HepG2 (cell line): ENCODE measurements around the gene CFAP69. TPM values are rescaled to one million over a fixed set of nuclear protein-coding genes. Genes with fewer than 3 reads are reported as not detected.

Source experiments
- ATAC-seq: fragments of 200-7000 bp; cut with Tn5 transposase; 3 replicates; pipeline ENCODE4 v1.9.1; 2020; ENCODE audit warnings: mild to moderate bottlenecking, moderate library complexity
- BruUV-seq: library from RNA; stranded (reverse); fragments of 400-500 nt; replicated peaks from 2 replicates; lab custom pipeline; 2021; lab: Mats Ljungman, UMichigan
- CTCF ChIA-PET: fragments of 300-600 bp; formaldehyde crosslinking; extraction: SDS; loops from one replicate; lab custom pipeline; 2021; ENCODE audit warnings: low total read pairs, inconsistent platforms, low intra/inter-chr PET ratio; lab: Yijun Ruan, JAX
- POLR2A ChIA-PET: fragments of 350-600 bp; sonication (Branson Sonifier 250); formaldehyde crosslinking; loops from one replicate; lab custom pipeline; 2020; ENCODE audit warnings: antibody characterized with exemption, inconsistent platforms; lab: Yijun Ruan, JAX
- DNase-seq: peaks from one replicate; pipeline ENCODE4 v3.0.0-alpha.2; 2015; ENCODE audit warnings: low spot score
- FAIRE-seq: peaks from 3 replicates; lab custom pipeline; 2011; peaks lifted over from hg19 to GRCh38; lab: Jason Lieb, UNC
- H2AFZ ChIP-seq: one replicate; pipeline ENCODE4 v1.6.1; 2011; ENCODE audit warnings: low read length, inconsistent platforms
- H3K27ac ChIP-seq: fragments of 300-600 bp; 3 replicates; pipeline ENCODE4 v1.8.0; 2011; ENCODE audit warnings: mixed run types, mild to moderate bottlenecking, mixed read lengths, low read length, inconsistent platforms; ENCODE audit not compliant: insufficient read depth; ENCODE audit errors: extremely low read length
- H3K27me3 ChIP-seq, 2 experiments: fragments of 200-600 bp in 1 of 2; 2 replicates in 1 of 2; 3 replicates in 1 of 2; pipeline versions ENCODE4 v1.6.0 to v1.8.0; 2011; ENCODE audit warnings: low read length in 2 of 2, mild to moderate bottlenecking in 2 of 2, moderate library complexity in 2 of 2, inconsistent platforms in 1 of 2; ENCODE audit not compliant: insufficient read depth in 2 of 2, control insufficient read depth in 1 of 2
- H3K36me3 ChIP-seq, 2 experiments: fragments of 200-600 bp in 1 of 2; replicated peaks in 1 of 2; 2 replicates in 1 of 2; 3 replicates in 1 of 2; pipeline versions ENCODE4 v1.5.1 to v1.8.0; 2011; ENCODE audit warnings: low read length in 2 of 2, inconsistent platforms in 1 of 2; ENCODE audit not compliant: insufficient read depth in 2 of 2, control insufficient read depth in 1 of 2
- H3K4me1 ChIP-seq: 2 replicates; pipeline ENCODE4 v1.5.1; 2012; ENCODE audit warnings: low read length, inconsistent platforms; ENCODE audit not compliant: insufficient read depth
- H3K4me2 ChIP-seq: 2 replicates; pipeline ENCODE4 v1.6.0; 2011; ENCODE audit warnings: low read depth, low read length, inconsistent platforms
- H3K4me3 ChIP-seq, 3 experiments: fragments of 200-600 bp in 1 of 3; sonication (generic), shearing (Covaris generic) in 1 of 3; replicated peaks in 1 of 3; 2 replicates each; pipeline ENCODE4 v1.5.1; 2011 to 2016; ENCODE audit warnings: low read length in 3 of 3, inconsistent platforms in 2 of 3, low read depth in 2 of 3, mild to moderate bottlenecking in 2 of 3, control low read depth in 1 of 3, mixed read lengths in 1 of 3; ENCODE audit not compliant: insufficient read depth in 1 of 3
- H3K79me2 ChIP-seq: one replicate; pipeline ENCODE4 v1.6.1; 2011; ENCODE audit warnings: low read length, inconsistent platforms; ENCODE audit not compliant: insufficient read depth
- H3K9ac ChIP-seq: 2 replicates; pipeline ENCODE4 v1.6.0; 2011; ENCODE audit warnings: mild to moderate bottlenecking, low read depth, low read length, inconsistent platforms; ENCODE audit not compliant: insufficient read depth
- H3K9me3 ChIP-seq: 2 replicates; pipeline ENCODE4 v1.5.1; 2012; ENCODE audit warnings: mild to moderate bottlenecking, low read length
- H4K20me1 ChIP-seq: 2 replicates; pipeline ENCODE4 v1.6.0; 2011; ENCODE audit warnings: inconsistent platforms, mild to moderate bottlenecking, low read length, moderate library complexity; ENCODE audit not compliant: insufficient read depth
- ARID3A ChIP-seq: IDR thresholded peaks from 2 replicates; pipeline ENCODE4 v1.6.1; 2012; ENCODE audit warnings: low read depth, low read length, improper control_type of control experiment
- CTCF ChIP-seq: sonication (generic); formaldehyde crosslinking; IDR thresholded peaks from 2 replicates; pipeline ENCODE4 v1.5.0; 2020; ENCODE audit warnings: mild to moderate bottlenecking, missing genetic modification reagents, moderate library complexity
- PRDM10 ChIP-seq: sonication (generic); formaldehyde crosslinking; IDR thresholded peaks from 2 replicates; pipeline ENCODE4 v1.4.0; 2020; ENCODE audit warnings: low read depth, missing genetic modification reagents
- SMC3 ChIP-seq: IDR thresholded peaks from 2 replicates; pipeline ENCODE4 v1.6.1; 2011; ENCODE audit warnings: low read length, improper control_type of control experiment
- SRSF4 ChIP-seq: fragments of 200-400 bp; formaldehyde crosslinking; IDR thresholded peaks from one replicate; pipeline ENCODE4 v1.6.1; 2018; ENCODE audit warnings: mild to moderate bottlenecking, low read depth, low read length, moderate library complexity; ENCODE audit not compliant: poor library complexity, severe bottlenecking
- STAG1 ChIP-seq: sonication (generic); formaldehyde crosslinking; IDR thresholded peaks from 2 replicates; pipeline ENCODE4 v1.4.0; 2020; ENCODE audit warnings: missing genetic modification reagents
- TIGD3 ChIP-seq: sonication (generic); formaldehyde crosslinking; IDR thresholded peaks from 2 replicates; pipeline ENCODE4 v1.5.1; 2020; ENCODE audit warnings: mild to moderate bottlenecking, missing genetic modification reagents, borderline replicate concordance
- in situ Hi-C: cut with HindIII; loops from 2 replicates; pipeline ENCODE4 v1.10.0; 2017; ENCODE audit warnings: low pct_unique_long_range_greater_than_20kb; ENCODE audit not compliant: extremely low pct_ligation_motif_present
- intact Hi-C: fragments of 100-400 bp; cut with micrococcal nuclease; formaldehyde crosslinking; loops from one replicate; pipeline ENCODE4 v1.10.0; 2022; ENCODE audit not compliant: unreplicated experiment
- polyA plus RNA-seq, 8 experiments: library from polyadenylated mRNA; depleted of rRNA in 3 of 8; stranded (reverse) in 7 of 8; unstranded in 1 of 8; fragments of >200 nt; fragmentation: Illumina TruSeq in 4 of 8; extraction: Trizol in 4 of 8; gene quantifications; 2 replicates each; pipeline versions ENCODE4 v1.2.1 to v1.2.3, GENCODE V29; 2011 to 2016; ENCODE audit warnings: low read depth in 4 of 8, missing spikeins in 1 of 8, mixed read lengths in 1 of 8; ENCODE audit not compliant: insufficient read depth in 1 of 8
- total RNA-seq, 5 experiments: library from RNA; depleted of rRNA; stranded (reverse); fragments of >200 nt; fragmentation: Illumina TruSeq; extraction: Trizol; gene quantifications; 2 replicates each; pipeline ENCODE4 v1.2.3, GENCODE V29; 2016; ENCODE audit warnings: low read depth in 1 of 5

Gene CFAP69
- total and polyA plus RNA-seq, 2 of the 13 experiments (the other 11 are each of a cell fraction or from before 2014, with no cell fraction given): 2.2 to 4.0 TPM

GRCh38 chr7:90262438-90262837 is 17.5 kb downstream of the CFAP69 start:
- Histone ChIP-seq H3K27me3 (no peaks in the 10 kb centered on the region), H3K36me3 (no peaks in the 10 kb centered on the region), H3K9me3 (no peaks in the 10 kb centered on the region), H3K4me2 (no peak overlapping the region), H3K27ac (no peak overlapping the region), H3K4me3 (no peak overlapping the region), H3K79me2 (no peaks in the 10 kb centered on the region), H4K20me1 (no peaks in the 10 kb centered on the region), H3K9ac (no peak overlapping the region), H2AFZ (no peak overlapping the region), H3K4me1 (peaks cover 16% of the 10 kb centered on the region)
- ChIA-PET CTCF (interaction anchor here (2.0 to 2.4 kb wide), 2 partner anchors 108 to 110 kb away, joined by 13 to 19 read pairs; partner anchors contain the start of gene STEAP1), POLR2A (no interaction called here)
- in situ Hi-C loops (loop anchor here (10.0 kb wide), 1 partner anchor 108 kb away; the partner anchor contains the start of gene STEAP1), intact Hi-C loops (loop anchor here (1.0 to 10.0 kb wide), 4 partner anchors 36 to 142 kb away; partner anchors contain the start of genes CLDN12, STEAP1 and STEAP2)
- FAIRE-seq (no peak), DNase-seq (no peak), ATAC-seq (peak; percentile 74)
- TF ChIP-seq SRSF4 (no peak), ARID3A (peak; percentile 70; the same call in 1 of the 2 replicates), PRDM10 (CRISPR knock-in tag) (no peak), STAG1 (peak; percentile 78), TIGD3 (CRISPR knock-in tag) (no peak), SMC3 (peak; percentile 63), CTCF (CRISPR knock-in tag) (peak; percentile 51)
- BruUV-seq: no TSS peak
